DMS153 (cell line): ENCODE data around the gene LMOD2.
"Not testable (repeated sequence)": the region's sequence is repeated elsewhere in the genome, so short reads cannot be mapped to it uniquely, and the experiment has no call there.

Experiments
- DNase-seq: peaks from one replicate; lab custom pipeline; 2025; lab: John Stamatoyannopoulos, UW

Gene LMOD2

GRCh38 chr7:123655614-123656013 is at the start of gene LMOD2:
Gene LMOD2 (plus strand): TSS chr7:123655866. CDS start chr7:123655964, 98 bp downstream.
- no peak for DNase-seq

- DNase-seq, result no peak
These were observed 48.2 kb upstream of the LMOD2 start for GRCh38 chr7:123607423-123607975.

GRCh38 chr7:123608991-123609882 is 46.4 kb upstream of the LMOD2 start:
- DNase-seq, result no peak

- DNase-seq, result no peak
These were observed 45.8 kb upstream of the LMOD2 start for GRCh38 chr7:123609883-123610239.

GRCh38 chr7:123612024-123612423 is 43.6 kb upstream of the LMOD2 start:
- no peak for DNase-seq

- DNase-seq, result no peak
These were observed 40.3 kb upstream of the LMOD2 start for GRCh38 chr7:123615344-123615743.

- no peak for DNase-seq
These were observed 39.4 kb upstream of the LMOD2 start for GRCh38 chr7:123616223-123616622.

GRCh38 chr7:123621707-123622106 is 34.0 kb upstream of the LMOD2 start:
- no peak for DNase-seq

GRCh38 chr7:123622660-123623386 is 32.8 kb upstream of the LMOD2 start:
- DNase-seq, result peak; percentile 97

- no peak for DNase-seq
These were observed 31.0 kb upstream of the LMOD2 start for GRCh38 chr7:123624527-123625183.

GRCh38 chr7:123625254-123625653 is 30.4 kb upstream of the LMOD2 start:
- DNase-seq, result no peak

GRCh38 chr7:123627851-123628250 is 27.8 kb upstream of the LMOD2 start:
- no peak for DNase-seq

GRCh38 chr7:123628829-123629228 is 26.8 kb upstream of the LMOD2 start:
- DNase-seq, result no peak

- no peak for DNase-seq
These were observed 26.4 kb upstream of the LMOD2 start for GRCh38 chr7:123629281-123629680.

- DNase-seq, result no peak
These were observed 22.9 kb upstream of the LMOD2 start for GRCh38 chr7:123632808-123633207.

- no peak for DNase-seq
These were observed 22.1 kb upstream of the LMOD2 start for GRCh38 chr7:123633553-123633952.

GRCh38 chr7:123634011-123634573 is 21.6 kb upstream of the LMOD2 start:
- DNase-seq, result not testable (repeated sequence)

GRCh38 chr7:123635551-123636359 is 19.9 kb upstream of the LMOD2 start:
- no peak for DNase-seq

GRCh38 chr7:123637203-123637602 is 18.5 kb upstream of the LMOD2 start:
- DNase-seq, result no peak

GRCh38 chr7:123637878-123638277 is 17.8 kb upstream of the LMOD2 start:
- no peak for DNase-seq

GRCh38 chr7:123639631-123640030 is 16.0 kb upstream of the LMOD2 start:
- no peak for DNase-seq
